Activated CD4-positive, alpha-beta memory T cell treated with anti-CD3 and anti-CD28 coated beads, Interleukin-2, amount 10 ng/mL, durations not matched to agents 7 days and 5 days (primary cell): ENCODE data around the gene MAPK4. TPM values are rescaled to one million over a fixed set of nuclear protein-coding genes. Genes with fewer than 3 reads are reported as not detected.
"Not testable (repeated sequence)": the region's sequence is repeated elsewhere in the genome, so short reads cannot be mapped to it uniquely, and the experiment has no call there.

Experiments used
- CTCF ChIA-PET: fragments of 350-600 bp; sonication (Branson Sonifier 250); formaldehyde crosslinking; loops from one replicate; lab custom pipeline; 2021; ENCODE audit warnings: antibody characterized with exemption, inconsistent platforms; lab: Charles Lee
- POLR2A ChIA-PET: fragments of 350-600 bp; sonication (Branson Sonifier 250); formaldehyde crosslinking; loops from one replicate; lab custom pipeline; 2021; ENCODE audit warnings: antibody characterized with exemption; lab: Charles Lee
- DNase-seq: peaks from one replicate; pipeline ENCODE4 v3.0.0-alpha.2; 2020
- H3K27ac Mint-ChIP-seq: one replicate; pipeline ENCODE4 v1.8.0; 2021; ENCODE audit warnings: mild to moderate bottlenecking, mixed read lengths
- H3K27me3 Mint-ChIP-seq: one replicate; pipeline ENCODE4 v1.8.0; 2021; ENCODE audit warnings: mixed read lengths
- H3K36me3 Mint-ChIP-seq: one replicate; pipeline ENCODE4 v1.8.0; 2021; ENCODE audit warnings: low read depth, mixed read lengths
- H3K4me1 Mint-ChIP-seq: one replicate; pipeline ENCODE4 v1.8.0; 2021; ENCODE audit warnings: mixed read lengths
- H3K4me3 Mint-ChIP-seq: one replicate; pipeline ENCODE4 v1.8.0; 2021; ENCODE audit warnings: mild to moderate bottlenecking, mixed read lengths
- H3K9me3 Mint-ChIP-seq: one replicate; pipeline ENCODE4 v1.8.0; 2021; ENCODE audit warnings: mixed read lengths
- total RNA-seq, 2 experiments: library from RNA; stranded (reverse); gene quantifications; one replicate each; pipeline ENCODE4 v1.2.3, GENCODE V29; 2021

The MAPK4 gene
- total RNA-seq, 2 experiments from 2014 or later = not detected

GRCh38 chr18:50558948-50559751 lies 737 bp upstream of the MAPK4 start:
- no peaks in the 10 kb centered on the region for H3K9me3 Mint-ChIP-seq
- no peak for DNase-seq
- no peak overlapping the region for H3K4me3 Mint-ChIP-seq
- ChIA-PET CTCF (no interaction called here), POLR2A (no interaction called here)
- peaks cover 61% of the 10 kb centered on the region for H3K27me3 Mint-ChIP-seq
- no peak overlapping the region for H3K27ac Mint-ChIP-seq
- no peaks in the 10 kb centered on the region for H3K36me3 Mint-ChIP-seq
- H3K4me1 Mint-ChIP-seq = peaks cover 7% of the 10 kb centered on the region

GRCh38 chr18:50560681-50561629 lies 1.1 kb downstream of the MAPK4 start:
- DNase-seq = no peak
- Mint-ChIP-seq H3K4me3 (no peak overlapping the region), H3K4me1 (peaks cover 7% of the 10 kb centered on the region), H3K27ac (no peak overlapping the region), H3K9me3 (no peaks in the 10 kb centered on the region), H3K27me3 (peaks cover 59% of the 10 kb centered on the region), H3K36me3 (no peaks in the 10 kb centered on the region)
- POLR2A ChIA-PET = no interaction called here
- CTCF ChIA-PET = no interaction called here

GRCh38 chr18:50562258-50562657 lies 2.4 kb downstream of the MAPK4 start:
- H3K4me1 Mint-ChIP-seq, H3K27ac Mint-ChIP-seq, POLR2A ChIA-PET, DNase-seq, H3K4me3 Mint-ChIP-seq, H3K9me3 Mint-ChIP-seq, CTCF ChIA-PET, H3K36me3 Mint-ChIP-seq: not testable (repeated sequence)
- peaks cover 48% of the 10 kb centered on the region for H3K27me3 Mint-ChIP-seq

- POLR2A ChIA-PET = no interaction called here
- DNase-seq = no peak
- Mint-ChIP-seq H3K4me1 (peaks cover 7% of the 10 kb centered on the region), H3K9me3 (no peaks in the 10 kb centered on the region), H3K4me3 (no peak overlapping the region), H3K36me3 (no peaks in the 10 kb centered on the region), H3K27me3 (peaks cover 44% of the 10 kb centered on the region), H3K27ac (no peak overlapping the region)
- CTCF ChIA-PET = no interaction called here
These were observed 2.8 kb downstream of the MAPK4 start for GRCh38 chr18:50562686-50563085.

- ChIA-PET POLR2A (no interaction called here), CTCF (no interaction called here)
- Mint-ChIP-seq H3K27me3 (peaks cover 38% of the 10 kb centered on the region), H3K27ac (no peak overlapping the region), H3K9me3 (no peaks in the 10 kb centered on the region), H3K36me3 (no peaks in the 10 kb centered on the region), H3K4me1 (peaks cover 7% of the 10 kb centered on the region), H3K4me3 (no peak overlapping the region)
- no peak for DNase-seq
These were observed 3.5 kb downstream of the MAPK4 start for GRCh38 chr18:50563376-50563775.

- CTCF ChIA-PET = no interaction called here
- H3K27me3 Mint-ChIP-seq = peaks cover 13% of the 10 kb centered on the region
- H3K27ac Mint-ChIP-seq = no peak overlapping the region
- no peaks in the 10 kb centered on the region for H3K9me3 Mint-ChIP-seq
- no peak overlapping the region for H3K4me3 Mint-ChIP-seq
- POLR2A ChIA-PET = no interaction called here
- DNase-seq = no peak
- H3K4me1 Mint-ChIP-seq = no peaks in the 10 kb centered on the region
- no peaks in the 10 kb centered on the region for H3K36me3 Mint-ChIP-seq
These were observed 10.0 kb downstream of the MAPK4 start for GRCh38 chr18:50569930-50570329.

GRCh38 chr18:50571606-50572005 lies 11.7 kb downstream of the MAPK4 start:
- ChIA-PET CTCF (no interaction called here), POLR2A (no interaction called here)
- Mint-ChIP-seq H3K4me1 (no peaks in the 10 kb centered on the region), H3K27ac (no peak overlapping the region), H3K4me3 (no peak overlapping the region), H3K27me3 (peaks cover 14% of the 10 kb centered on the region), H3K9me3 (no peaks in the 10 kb centered on the region), H3K36me3 (no peaks in the 10 kb centered on the region)
- DNase-seq = no peak

- H3K9me3 Mint-ChIP-seq, CTCF ChIA-PET, POLR2A ChIA-PET, DNase-seq, H3K4me1 Mint-ChIP-seq, H3K4me3 Mint-ChIP-seq, H3K36me3 Mint-ChIP-seq, H3K27ac Mint-ChIP-seq: not testable (repeated sequence)
- peaks cover 14% of the 10 kb centered on the region for H3K27me3 Mint-ChIP-seq
These were observed 13.3 kb downstream of the MAPK4 start for GRCh38 chr18:50573196-50573595.

- Mint-ChIP-seq H3K36me3 (no peaks in the 10 kb centered on the region), H3K4me1 (no peaks in the 10 kb centered on the region), H3K27me3 (peaks cover 14% of the 10 kb centered on the region), H3K9me3 (no peaks in the 10 kb centered on the region), H3K27ac (no peak overlapping the region), H3K4me3 (no peak overlapping the region)
- ChIA-PET CTCF (no interaction called here), POLR2A (no interaction called here)
- no peak for DNase-seq
These were observed 13.8 kb downstream of the MAPK4 start for GRCh38 chr18:50573679-50574078.

- Mint-ChIP-seq H3K9me3 (no peaks in the 10 kb centered on the region), H3K27me3 (peaks cover 12% of the 10 kb centered on the region), H3K36me3 (no peaks in the 10 kb centered on the region), H3K27ac (no peak overlapping the region), H3K4me3 (no peak overlapping the region), H3K4me1 (no peaks in the 10 kb centered on the region)
- no peak for DNase-seq
- ChIA-PET POLR2A (no interaction called here), CTCF (no interaction called here)
These were observed 18.1 kb downstream of the MAPK4 start for GRCh38 chr18:50578030-50578429.

- ChIA-PET POLR2A (no interaction called here), CTCF (no interaction called here)
- Mint-ChIP-seq H3K4me1 (no peaks in the 10 kb centered on the region), H3K27ac (no peak overlapping the region), H3K27me3 (peaks cover 11% of the 10 kb centered on the region), H3K36me3 (no peaks in the 10 kb centered on the region), H3K9me3 (no peaks in the 10 kb centered on the region), H3K4me3 (no peak overlapping the region)
- no peak for DNase-seq
These were observed 18.8 kb downstream of the MAPK4 start for GRCh38 chr18:50578651-50579050.

GRCh38 chr18:50579061-50579774 lies 19.3 kb downstream of the MAPK4 start:
- peaks cover 6% of the 10 kb centered on the region for H3K27me3 Mint-ChIP-seq
- no peaks in the 10 kb centered on the region for H3K9me3 Mint-ChIP-seq
- H3K36me3 Mint-ChIP-seq = no peaks in the 10 kb centered on the region
- no peaks in the 10 kb centered on the region for H3K4me1 Mint-ChIP-seq
- no peak overlapping the region for H3K27ac Mint-ChIP-seq
- no peak for DNase-seq
- ChIA-PET POLR2A (no interaction called here), CTCF (no interaction called here)
- H3K4me3 Mint-ChIP-seq = no peak overlapping the region

GRCh38 chr18:50581517-50581916 lies 21.6 kb downstream of the MAPK4 start:
- H3K36me3 Mint-ChIP-seq = no peaks in the 10 kb centered on the region
- no peak overlapping the region for H3K4me3 Mint-ChIP-seq
- ChIA-PET POLR2A (no interaction called here), CTCF (no interaction called here)
- H3K9me3 Mint-ChIP-seq = peaks cover 4% of the 10 kb centered on the region
- H3K4me1 Mint-ChIP-seq = no peaks in the 10 kb centered on the region
- no peak for DNase-seq
- no peak overlapping the region for H3K27ac Mint-ChIP-seq
- no peaks in the 10 kb centered on the region for H3K27me3 Mint-ChIP-seq
